Mesothelial cell of epicardium (in vitro differentiated cells): ENCODE measurements around the gene UNC93B1. TPM values are rescaled to one million over a fixed set of nuclear protein-coding genes. Genes with fewer than 3 reads are reported as not detected.

Experiments
- DNase-seq, 2 experiments: peaks; one replicate each; pipeline ENCODE4 v3.0.0; 2021; ENCODE audit warnings: low spot score in 2 of 2; ENCODE audit not compliant: unreplicated experiment in 2 of 2
- H3K27ac Mint-ChIP-seq: 2 replicates; pipeline ENCODE4 v1.8.0; 2021; ENCODE audit warnings: mixed read lengths
- H3K27me3 Mint-ChIP-seq: 2 replicates; pipeline ENCODE4 v1.8.0; 2021; ENCODE audit warnings: low read depth, mixed read lengths
- H3K36me3 Mint-ChIP-seq: 2 replicates; pipeline ENCODE4 v1.8.0; 2021; ENCODE audit warnings: mixed read lengths
- H3K4me1 Mint-ChIP-seq: 2 replicates; pipeline ENCODE4 v1.8.0; 2021; ENCODE audit warnings: mixed read lengths
- H3K4me3 Mint-ChIP-seq: 2 replicates; pipeline ENCODE4 v1.8.0; 2021; ENCODE audit warnings: mild to moderate bottlenecking, moderate library complexity, mixed read lengths
- H3K9me3 Mint-ChIP-seq: 2 replicates; pipeline ENCODE4 v1.8.0; 2021; ENCODE audit warnings: mixed read lengths
- total RNA-seq: library from RNA; stranded (reverse); gene quantifications from 3 replicates; pipeline ENCODE4 v1.2.1, GENCODE V29; 2021
- TF ChIP-seq, protein P1 (sequence below): fragments of 200-600 bp; sonication (generic); IDR thresholded peaks from one replicate; pipeline ENCODE4 v1.5.0; 2021; ENCODE audit warnings: antibody characterized with exemption; ENCODE audit not compliant: unreplicated experiment

Gene UNC93B1
- total RNA-seq, 1 donor from 2014 or later: 19.0 TPM

GRCh38 chr11:68032997-68033707, 29.3 kb upstream of the UNC93B1 start:
- H3K4me3 Mint-ChIP-seq: no peak overlapping the region
- TF ChIP-seq, protein P1, sequence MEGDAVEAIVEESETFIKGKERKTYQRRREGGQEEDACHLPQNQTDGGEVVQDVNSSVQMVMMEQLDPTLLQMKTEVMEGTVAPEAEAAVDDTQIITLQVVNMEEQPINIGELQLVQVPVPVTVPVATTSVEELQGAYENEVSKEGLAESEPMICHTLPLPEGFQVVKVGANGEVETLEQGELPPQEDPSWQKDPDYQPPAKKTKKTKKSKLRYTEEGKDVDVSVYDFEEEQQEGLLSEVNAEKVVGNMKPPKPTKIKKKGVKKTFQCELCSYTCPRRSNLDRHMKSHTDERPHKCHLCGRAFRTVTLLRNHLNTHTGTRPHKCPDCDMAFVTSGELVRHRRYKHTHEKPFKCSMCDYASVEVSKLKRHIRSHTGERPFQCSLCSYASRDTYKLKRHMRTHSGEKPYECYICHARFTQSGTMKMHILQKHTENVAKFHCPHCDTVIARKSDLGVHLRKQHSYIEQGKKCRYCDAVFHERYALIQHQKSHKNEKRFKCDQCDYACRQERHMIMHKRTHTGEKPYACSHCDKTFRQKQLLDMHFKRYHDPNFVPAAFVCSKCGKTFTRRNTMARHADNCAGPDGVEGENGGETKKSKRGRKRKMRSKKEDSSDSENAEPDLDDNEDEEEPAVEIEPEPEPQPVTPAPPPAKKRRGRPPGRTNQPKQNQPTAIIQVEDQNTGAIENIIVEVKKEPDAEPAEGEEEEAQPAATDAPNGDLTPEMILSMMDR: no peak

GRCh38 chr11:68032003-68032402, 28.1 kb upstream of the UNC93B1 start:
- H3K27ac Mint-ChIP-seq: peak overlapping the region; percentile 6
- H3K27me3 Mint-ChIP-seq: no peaks in the 10 kb centered on the region
- DNase-seq: no peak
- peak overlapping the region; percentile 92 for H3K4me3 Mint-ChIP-seq
- peaks cover 4% of the 10 kb centered on the region for H3K36me3 Mint-ChIP-seq
- no peaks in the 10 kb centered on the region for H3K9me3 Mint-ChIP-seq
- H3K4me1 Mint-ChIP-seq: peaks cover 26% of the 10 kb centered on the region
- TF ChIP-seq, protein P1: no peak

More at GRCh38 chr11:68032997-68033707, 29.3 kb upstream of the UNC93B1 start:
- H3K36me3 Mint-ChIP-seq: peaks cover 4% of the 10 kb centered on the region
- H3K27ac Mint-ChIP-seq: no peak overlapping the region
- H3K9me3 Mint-ChIP-seq: no peaks in the 10 kb centered on the region
- DNase-seq: no peak
- H3K27me3 Mint-ChIP-seq: no peaks in the 10 kb centered on the region
- peaks cover 24% of the 10 kb centered on the region for H3K4me1 Mint-ChIP-seq

DNA sequence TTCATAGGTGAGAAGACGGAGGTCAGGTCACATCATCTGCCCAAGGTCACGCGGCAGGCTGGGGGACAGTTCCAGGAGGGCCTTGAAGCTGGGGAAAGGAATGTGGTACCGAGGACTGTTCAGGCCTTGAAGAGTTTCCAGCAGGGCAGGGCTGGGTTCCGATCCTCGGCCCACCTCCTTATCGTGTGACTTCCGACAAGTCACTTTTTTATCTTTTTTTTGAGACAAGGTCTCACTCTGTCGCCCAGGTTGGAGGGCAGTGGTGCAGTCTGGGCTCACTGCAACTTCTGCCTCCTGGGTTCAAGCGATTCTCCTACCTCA, 27.2 kb upstream of the UNC93B1 start:
- Mint-ChIP-seq H3K27ac (peak overlapping the region; percentile 93), H3K4me1 (peaks cover 26% of the 10 kb centered on the region), H3K27me3 (no peaks in the 10 kb centered on the region), H3K4me3 (peak overlapping the region; percentile 92), H3K9me3 (no peaks in the 10 kb centered on the region), H3K36me3 (peaks cover 7% of the 10 kb centered on the region)
- TF ChIP-seq, protein P1: no peak
- no peak for DNase-seq

GRCh38 chr11:68030318-68031143, 26.6 kb upstream of the UNC93B1 start, which contains the start of gene NDUFS8:
Gene NDUFS8, plus strand, starts transcription at chr11:68030681. Its CDS starts 1,471 bp downstream, at chr11:68032152.
- H3K36me3 Mint-ChIP-seq: peaks cover 12% of the 10 kb centered on the region
- TF ChIP-seq, protein P1: no peak
- peaks cover 1% of the 10 kb centered on the region for H3K9me3 Mint-ChIP-seq
- H3K27ac Mint-ChIP-seq: peak within 1 kb of the TSS; percentile 93
- H3K4me3 Mint-ChIP-seq: peak within 1 kb of the TSS; percentile 92
- no peaks in the 10 kb centered on the region for H3K27me3 Mint-ChIP-seq
- peaks cover 26% of the 10 kb centered on the region for H3K4me1 Mint-ChIP-seq
- peak; percentile 91 to 92 for DNase-seq

- peaks cover 26% of the 10 kb centered on the region for H3K36me3 Mint-ChIP-seq
- no peaks in the 10 kb centered on the region for H3K27me3 Mint-ChIP-seq
- TF ChIP-seq, protein P1: no peak
- peak overlapping the region; percentile 64 for H3K27ac Mint-ChIP-seq
- peaks cover 26% of the 10 kb centered on the region for H3K4me1 Mint-ChIP-seq
- H3K4me3 Mint-ChIP-seq: peak overlapping the region; percentile 92
- peaks cover 17% of the 10 kb centered on the region for H3K9me3 Mint-ChIP-seq
- no peak for DNase-seq
These were observed 25.1 kb upstream of the UNC93B1 start for GRCh38 chr11:68028802-68029545.
